ENCODE measurements around the gene STARD13.

DNA sequence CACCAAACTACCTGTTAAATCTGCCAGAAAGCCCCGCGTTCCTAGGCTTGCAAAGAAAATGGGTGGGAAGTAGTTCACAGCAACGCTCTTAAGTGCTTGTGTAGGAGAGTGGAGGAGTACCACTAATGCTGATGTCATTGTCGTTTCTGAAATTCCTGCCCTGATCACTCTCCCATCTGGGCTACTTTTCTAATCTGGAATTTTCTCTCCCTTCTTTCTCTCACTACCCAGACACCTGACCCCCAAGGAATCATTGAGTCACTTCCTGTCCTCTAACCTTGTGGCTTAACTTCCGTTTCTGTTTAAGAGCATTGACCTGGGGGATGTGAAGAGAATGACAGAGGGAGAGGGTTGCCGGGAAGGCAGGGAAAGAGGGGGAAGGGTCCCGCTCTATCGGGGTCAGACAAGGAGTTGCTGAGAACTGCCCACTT lies 98.7 kb downstream of the STARD13 start:
- TF ChIP-seq CTCF (IDR thresholded peaks at IDR 0.05) = no peak
- no peak for TF ChIP-seq POLR2A (IDR thresholded peaks at IDR 0.05)
